Chondrocyte (in vitro differentiated cells): ENCODE data around the gene ZNF831. TPM values are rescaled to one million over a fixed set of nuclear protein-coding genes. Genes with fewer than 3 reads are reported as not detected.

Source experiments
- DNase-seq: peaks from one replicate; pipeline ENCODE4 v3.0.0; 2021; ENCODE audit warnings: mixed read lengths, low spot score
- H3K27ac Mint-ChIP-seq: one replicate; pipeline ENCODE4 v1.8.0; 2021; ENCODE audit warnings: mild to moderate bottlenecking, moderate library complexity, mixed read lengths; ENCODE audit not compliant: unreplicated experiment
- H3K27me3 Mint-ChIP-seq: 2 replicates; pipeline ENCODE4 v1.8.0; 2021; ENCODE audit warnings: low read depth, mixed read lengths
- H3K36me3 Mint-ChIP-seq: 2 replicates; pipeline ENCODE4 v1.8.0; 2021; ENCODE audit warnings: low read depth, mixed read lengths
- H3K4me1 Mint-ChIP-seq: 2 replicates; pipeline ENCODE4 v1.8.0; 2021; ENCODE audit warnings: low read depth, mild to moderate bottlenecking, mixed read lengths
- H3K4me3 Mint-ChIP-seq: one replicate; pipeline ENCODE4 v1.8.0; 2021; ENCODE audit warnings: mild to moderate bottlenecking, moderate library complexity, mixed read lengths; ENCODE audit not compliant: unreplicated experiment
- H3K9me3 Mint-ChIP-seq: 2 replicates; pipeline ENCODE4 v1.8.0; 2021; ENCODE audit warnings: low read depth, mixed read lengths
- total RNA-seq: library from RNA; stranded (reverse); gene quantifications from 3 replicates; pipeline ENCODE4 v1.2.1, GENCODE V29; 2021
- TF ChIP-seq, protein P1 (sequence below): fragments of 200-600 bp; sonication (generic); IDR thresholded peaks from 2 replicates; pipeline ENCODE4 v1.5.0; 2021; ENCODE audit warnings: antibody characterized with exemption, mild to moderate bottlenecking, moderate library complexity

The ZNF831 gene
- total RNA-seq, 1 donor from 2014 or later: not detected

GRCh38 chr20:59182401-59183044, 18.9 kb downstream of the ZNF831 start:
- Mint-ChIP-seq H3K27me3 (peaks cover 11% of the 10 kb centered on the region), H3K36me3 (no peaks in the 10 kb centered on the region), H3K27ac (no peak overlapping the region), H3K9me3 (peaks cover 19% of the 10 kb centered on the region), H3K4me1 (no peaks in the 10 kb centered on the region), H3K4me3 (no peak overlapping the region)
- DNase-seq: no peak
- TF ChIP-seq, protein P1, sequence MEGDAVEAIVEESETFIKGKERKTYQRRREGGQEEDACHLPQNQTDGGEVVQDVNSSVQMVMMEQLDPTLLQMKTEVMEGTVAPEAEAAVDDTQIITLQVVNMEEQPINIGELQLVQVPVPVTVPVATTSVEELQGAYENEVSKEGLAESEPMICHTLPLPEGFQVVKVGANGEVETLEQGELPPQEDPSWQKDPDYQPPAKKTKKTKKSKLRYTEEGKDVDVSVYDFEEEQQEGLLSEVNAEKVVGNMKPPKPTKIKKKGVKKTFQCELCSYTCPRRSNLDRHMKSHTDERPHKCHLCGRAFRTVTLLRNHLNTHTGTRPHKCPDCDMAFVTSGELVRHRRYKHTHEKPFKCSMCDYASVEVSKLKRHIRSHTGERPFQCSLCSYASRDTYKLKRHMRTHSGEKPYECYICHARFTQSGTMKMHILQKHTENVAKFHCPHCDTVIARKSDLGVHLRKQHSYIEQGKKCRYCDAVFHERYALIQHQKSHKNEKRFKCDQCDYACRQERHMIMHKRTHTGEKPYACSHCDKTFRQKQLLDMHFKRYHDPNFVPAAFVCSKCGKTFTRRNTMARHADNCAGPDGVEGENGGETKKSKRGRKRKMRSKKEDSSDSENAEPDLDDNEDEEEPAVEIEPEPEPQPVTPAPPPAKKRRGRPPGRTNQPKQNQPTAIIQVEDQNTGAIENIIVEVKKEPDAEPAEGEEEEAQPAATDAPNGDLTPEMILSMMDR: no peak

DNA sequence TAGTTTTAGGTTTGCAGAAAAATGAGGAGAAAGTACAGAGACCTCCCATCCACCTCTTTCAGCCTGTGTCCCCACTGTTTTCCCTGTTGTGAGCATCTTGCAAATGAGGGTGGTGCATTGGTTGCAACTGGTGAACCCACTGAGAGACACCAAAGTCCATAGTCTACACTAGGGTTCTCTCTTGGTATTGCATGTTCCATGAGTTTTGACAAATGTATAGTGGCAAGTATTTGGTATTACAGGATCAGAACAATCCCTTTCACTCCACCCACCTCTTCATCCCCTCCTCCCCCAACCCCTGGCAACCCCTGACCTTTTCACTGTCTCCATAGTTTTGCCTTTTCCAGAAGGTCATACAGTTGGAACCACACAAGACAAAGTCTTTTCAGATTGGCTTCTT, 20.1 kb downstream of the ZNF831 start:
- peaks cover 11% of the 10 kb centered on the region for H3K27me3 Mint-ChIP-seq
- no peak for DNase-seq
- no peaks in the 10 kb centered on the region for H3K36me3 Mint-ChIP-seq
- no peak overlapping the region for H3K27ac Mint-ChIP-seq
- H3K4me1 Mint-ChIP-seq: no peaks in the 10 kb centered on the region
- TF ChIP-seq, protein P1: no peak
- no peak overlapping the region for H3K4me3 Mint-ChIP-seq
- peaks cover 19% of the 10 kb centered on the region for H3K9me3 Mint-ChIP-seq

DNA sequence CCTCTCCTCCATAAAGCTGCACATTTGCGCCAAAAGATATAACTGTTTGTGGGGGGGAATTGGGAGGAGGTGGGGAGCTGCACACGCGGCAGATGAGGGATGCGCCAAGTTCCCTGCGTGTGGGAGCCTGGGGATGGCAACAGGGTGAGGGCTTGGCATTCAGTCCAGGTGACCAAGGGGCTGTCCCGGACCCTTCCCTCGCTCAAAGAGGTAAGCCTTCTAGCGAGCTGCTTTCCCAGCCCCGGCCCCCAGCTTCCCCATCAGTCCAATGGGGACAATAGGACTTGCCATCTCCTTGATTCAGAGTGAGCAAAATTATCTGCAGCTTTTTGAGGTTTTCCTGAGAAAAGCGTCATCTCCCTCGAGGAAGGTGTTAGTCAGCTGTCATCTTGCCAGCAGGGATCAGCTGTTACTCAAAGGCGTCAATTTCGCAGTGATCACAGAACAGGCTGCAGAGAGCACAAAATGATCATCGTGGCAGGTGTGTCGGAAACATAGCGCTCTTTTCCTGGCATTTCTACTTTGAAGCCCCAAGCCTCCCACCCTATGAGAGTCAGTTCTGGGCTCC, 21.3 kb downstream of the ZNF831 start:
- Mint-ChIP-seq H3K4me1 (no peaks in the 10 kb centered on the region), H3K9me3 (peaks cover 19% of the 10 kb centered on the region), H3K27ac (no peak overlapping the region), H3K4me3 (no peak overlapping the region), H3K36me3 (no peaks in the 10 kb centered on the region), H3K27me3 (peaks cover 9% of the 10 kb centered on the region)
- TF ChIP-seq, protein P1: no peak
- no peak for DNase-seq

DNA sequence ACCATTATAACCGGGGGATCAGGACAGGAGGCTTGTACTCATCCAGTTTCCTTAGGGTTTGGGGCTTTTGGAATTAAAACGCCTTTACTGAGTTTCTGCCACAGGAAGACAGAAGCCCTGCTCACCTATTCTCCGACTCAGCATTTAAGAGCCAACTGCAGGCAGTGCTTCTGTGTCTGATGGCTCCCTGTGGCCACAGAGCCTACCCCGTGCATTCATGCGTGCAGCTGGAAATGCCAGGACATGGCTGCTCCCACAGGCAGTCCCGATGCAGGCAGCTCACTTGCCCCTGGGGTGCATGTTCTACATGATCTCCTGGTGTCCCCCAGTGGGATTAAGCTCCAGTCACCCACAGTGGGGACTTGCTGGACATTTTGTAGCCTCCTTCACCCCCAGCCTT, 22.2 kb downstream of the ZNF831 start:
- no peak for DNase-seq
- H3K27me3 Mint-ChIP-seq: peaks cover 9% of the 10 kb centered on the region
- H3K4me3 Mint-ChIP-seq: no peak overlapping the region
- no peaks in the 10 kb centered on the region for H3K36me3 Mint-ChIP-seq
- TF ChIP-seq, protein P1: no peak
- H3K9me3 Mint-ChIP-seq: peaks cover 18% of the 10 kb centered on the region
- no peak overlapping the region for H3K27ac Mint-ChIP-seq
- H3K4me1 Mint-ChIP-seq: no peaks in the 10 kb centered on the region

GRCh38 chr20:59190466-59190865, 26.8 kb downstream of the ZNF831 start:
- TF ChIP-seq, protein P1: no peak
- H3K36me3 Mint-ChIP-seq: no peaks in the 10 kb centered on the region
- H3K4me1 Mint-ChIP-seq: no peaks in the 10 kb centered on the region
- no peak for DNase-seq
- peaks cover 8% of the 10 kb centered on the region for H3K27me3 Mint-ChIP-seq
- H3K4me3 Mint-ChIP-seq: no peak overlapping the region
- no peaks in the 10 kb centered on the region for H3K9me3 Mint-ChIP-seq
- no peak overlapping the region for H3K27ac Mint-ChIP-seq
